ENCODE results near the gene ATP1B1. TPM values are rescaled to one million over a fixed set of nuclear protein-coding genes. Genes with fewer than 3 reads are reported as not detected.

The ATP1B1 gene
- total and polyA plus RNA-seq, 2 of the 13 experiments (the other 11 are each of a cell fraction or from before 2014, with no cell fraction given), result 134 to 135 TPM

GRCh38 chr1:169141356-169141755, 34.9 kb downstream of the ATP1B1 start:
- in situ Hi-C loops (cut with HindIII; ENCODE audit: extremely low pct_ligation_motif_present, low pct_unique_long_range_greater_than_20kb) (no loop called here), intact Hi-C loops (cut with micrococcal nuclease; ENCODE audit: unreplicated experiment) (no loop called here)
- Histone ChIP-seq H3K27ac (ENCODE audit: extremely low read length, insufficient read depth, low read length) (no peak overlapping the region), H3K36me3 (replicated peaks in 1 of 2; ENCODE audit: control insufficient read depth in 1 of 2, insufficient read depth in 2 of 2, low read length in 2 of 2) (no peaks in the 10 kb centered on the region), H3K9ac (ENCODE audit: insufficient read depth, low read depth, low read length) (no peak overlapping the region), H3K4me3 (replicated peaks in 1 of 3; ENCODE audit: insufficient read depth in 1 of 3, low read depth in 2 of 3, low read length in 3 of 3) (no peak overlapping the region), H4K20me1 (ENCODE audit: insufficient read depth, low read length) (no peaks in the 10 kb centered on the region), H2AFZ (ENCODE audit: low read length) (no peak overlapping the region), H3K27me3 (ENCODE audit: control insufficient read depth in 1 of 2, insufficient read depth in 2 of 2, low read length in 2 of 2) (no peaks in the 10 kb centered on the region), H3K79me2 (ENCODE audit: insufficient read depth, low read length) (no peaks in the 10 kb centered on the region), H3K4me2 (ENCODE audit: low read depth, low read length) (no peak overlapping the region), H3K4me1 (ENCODE audit: insufficient read depth, low read length) (peaks cover 61% of the 10 kb centered on the region), H3K9me3 (ENCODE audit: low read length) (no peaks in the 10 kb centered on the region)
- ATAC-seq (no peak), FAIRE-seq (no peak), DNase-seq (ENCODE audit: low spot score) (no peak)
- no TSS peak for BruUV-seq (replicated peaks)
- 96% methylated on average over 3 of the region's 3 CpGs for WGBS (ENCODE audit: low lambda C conversion rate)
- TF ChIP-seq PATZ1 (CRISPR knock-in tag; IDR thresholded peaks at IDR 0.05) (no peak), PBX3 (CRISPR knock-in tag; IDR thresholded peaks at IDR 0.05; ENCODE audit: borderline replicate concordance) (no peak), ZNF646 (CRISPR knock-in tag; IDR thresholded peaks at IDR 0.05) (no peak), ZNF562 (CRISPR knock-in tag; IDR thresholded peaks at IDR 0.05; ENCODE audit: borderline replicate concordance) (no peak), REST (IDR thresholded peaks at IDR 0.05; ENCODE audit: borderline replicate concordance in 1 of 2, low read depth in 1 of 2, low read length in 2 of 2) (no peak), DMTF1 (CRISPR knock-in tag; IDR thresholded peaks at IDR 0.05) (no peak)
- POLR2A ChIA-PET, result no interaction called here
- CTCF ChIA-PET (ENCODE audit: low intra/inter-chr PET ratio, low total read pairs), result no interaction called here
